ENCODE measurements around the gene OTUB1. TPM values are rescaled to one million over a fixed set of nuclear protein-coding genes. Genes with fewer than 3 reads are reported as not detected.
A peak's percentile ranks its signal among the peaks of the same experiment; 100 is the strongest.

Gene OTUB1
- total and polyA plus RNA-seq, 9 of the 15 experiments (the other 6 are each of a cell fraction or from before 2014, with no cell fraction given), result 29.5 to 134 (median 66.1) TPM

DNA sequence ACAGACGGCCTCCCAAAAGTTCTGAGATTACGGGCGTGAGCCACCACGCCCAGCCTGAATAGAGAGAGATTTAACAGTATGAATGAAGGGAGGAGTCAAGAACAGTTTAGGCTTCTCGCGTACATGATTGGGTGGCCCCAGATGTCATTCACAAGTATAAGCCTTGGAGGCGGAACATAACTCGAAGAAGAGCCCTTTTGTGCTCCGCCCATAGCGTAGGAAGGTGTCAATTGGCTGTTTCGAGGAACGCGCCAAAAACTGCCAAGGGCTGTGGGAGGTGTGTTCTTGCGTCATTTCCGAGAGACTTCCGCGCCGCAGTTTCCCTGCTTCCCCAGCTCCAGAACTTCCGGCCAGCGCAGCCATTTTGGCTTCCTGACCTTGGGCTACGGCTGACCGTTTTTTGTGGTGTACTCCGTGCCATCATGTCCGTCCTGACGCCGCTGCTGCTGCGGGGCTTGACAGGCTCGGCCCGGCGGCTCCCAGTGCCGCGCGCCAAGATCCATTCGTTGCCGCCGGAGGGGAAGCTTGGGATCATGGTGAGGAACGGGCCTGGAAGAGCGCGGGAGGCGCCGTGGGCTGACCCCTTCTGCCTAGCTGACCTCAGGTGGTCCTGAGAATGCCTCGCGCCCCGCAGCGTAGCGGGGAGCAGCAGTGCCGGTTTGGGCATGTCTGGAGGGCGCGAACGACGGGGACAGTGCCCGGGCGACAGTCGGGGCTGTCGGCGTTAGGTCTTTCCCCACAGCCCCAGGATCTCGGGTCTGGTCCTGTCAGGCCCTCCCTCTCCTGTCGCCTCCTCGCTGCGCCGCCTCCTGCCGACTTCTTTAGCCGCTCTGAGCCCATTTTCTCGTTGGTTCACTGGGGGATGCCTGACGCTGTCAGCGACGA is 11.7 kb upstream of the OTUB1 start, which contains the start of gene COX8A (continued):
- peak in 1 of 2 experiments; percentile 15; a peak in 1 of 4 replicates for TF ChIP-seq FOXA3 (CRISPR knock-in tag; conservative IDR thresholded peaks at IDR 0.05 in 1 of 2, IDR thresholded peaks at IDR 0.05 in 1 of 2)
- TF ChIP-seq CEBPB (tag; IDR thresholded peaks at IDR 0.05), result peak; percentile 95
- TF ChIP-seq ZNF589 (CRISPR knock-in tag; IDR thresholded peaks at IDR 0.05; ENCODE audit: low read depth), result no peak
- peak; percentile 97 for TF ChIP-seq SUPT5H (IDR thresholded peaks at IDR 0.05)
- TF ChIP-seq, protein P1, sequence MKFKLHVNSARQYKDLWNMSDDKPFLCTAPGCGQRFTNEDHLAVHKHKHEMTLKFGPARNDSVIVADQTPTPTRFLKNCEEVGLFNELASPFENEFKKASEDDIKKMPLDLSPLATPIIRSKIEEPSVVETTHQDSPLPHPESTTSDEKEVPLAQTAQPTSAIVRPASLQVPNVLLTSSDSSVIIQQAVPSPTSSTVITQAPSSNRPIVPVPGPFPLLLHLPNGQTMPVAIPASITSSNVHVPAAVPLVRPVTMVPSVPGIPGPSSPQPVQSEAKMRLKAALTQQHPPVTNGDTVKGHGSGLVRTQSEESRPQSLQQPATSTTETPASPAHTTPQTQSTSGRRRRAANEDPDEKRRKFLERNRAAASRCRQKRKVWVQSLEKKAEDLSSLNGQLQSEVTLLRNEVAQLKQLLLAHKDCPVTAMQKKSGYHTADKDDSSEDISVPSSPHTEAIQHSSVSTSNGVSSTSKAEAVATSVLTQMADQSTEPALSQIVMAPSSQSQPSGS (CRISPR knock-in tag; IDR thresholded peaks at IDR 0.05), result no peak
- no peak for TF ChIP-seq CAMTA2 (CRISPR knock-in tag; conservative IDR thresholded peaks at IDR 0.05)
- TF ChIP-seq ADNP (tag; IDR thresholded peaks at IDR 0.05), result no peak
- no peak for TF ChIP-seq TFAM (CRISPR knock-in tag; conservative IDR thresholded peaks at IDR 0.05)
- TF ChIP-seq SAP30 (IDR thresholded peaks at IDR 0.05; ENCODE audit: borderline replicate concordance, insufficient read depth, low read depth, low read length, poor library complexity, severe bottlenecking), result no peak
- TF ChIP-seq PPARD (CRISPR knock-in tag; IDR thresholded peaks at IDR 0.05), result no peak
- no peak for TF ChIP-seq HNRNPL (IDR thresholded peaks at IDR 0.05; ENCODE audit: low read depth, low read length)
- no peak; the same call in 1 of the 2 replicates for TF ChIP-seq ZNF239 (CRISPR knock-in tag; IDR thresholded peaks at IDR 0.05)
- TF ChIP-seq TAF1 (IDR thresholded peaks at IDR 0.05; ENCODE audit: control insufficient read depth, extremely low read depth, insufficient read depth, low read length, severe bottlenecking), result peak; percentile 94
- TF ChIP-seq ZNF316 (IDR thresholded peaks at IDR 0.05), result no peak
- TF ChIP-seq KLF1 (tag; IDR thresholded peaks at IDR 0.05), result no peak
- TF ChIP-seq, protein P2, sequence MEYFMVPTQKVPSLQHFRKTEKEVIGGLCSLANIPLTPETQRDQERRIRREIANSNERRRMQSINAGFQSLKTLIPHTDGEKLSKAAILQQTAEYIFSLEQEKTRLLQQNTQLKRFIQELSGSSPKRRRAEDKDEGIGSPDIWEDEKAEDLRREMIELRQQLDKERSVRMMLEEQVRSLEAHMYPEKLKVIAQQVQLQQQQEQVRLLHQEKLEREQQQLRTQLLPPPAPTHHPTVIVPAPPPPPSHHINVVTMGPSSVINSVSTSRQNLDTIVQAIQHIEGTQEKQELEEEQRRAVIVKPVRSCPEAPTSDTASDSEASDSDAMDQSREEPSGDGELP (CRISPR knock-in tag; IDR thresholded peaks at IDR 0.05; ENCODE audit: borderline replicate concordance), result peak; percentile 72
- no peak for TF ChIP-seq ZNF778 (CRISPR knock-in tag; IDR thresholded peaks at IDR 0.05)
- TF ChIP-seq, protein P3, sequence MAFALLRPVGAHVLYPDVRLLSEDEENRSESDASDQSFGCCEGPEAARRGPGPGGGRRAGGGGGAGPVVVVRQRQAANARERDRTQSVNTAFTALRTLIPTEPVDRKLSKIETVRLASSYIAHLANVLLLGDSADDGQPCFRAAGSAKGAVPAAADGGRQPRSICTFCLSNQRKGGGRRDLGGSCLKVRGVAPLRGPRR (CRISPR knock-in tag; IDR thresholded peaks at IDR 0.05), result no peak
- 0 out of 2 replicates have a peak, but pooled peaks have one; percentile 22 for TF ChIP-seq HLTF (IDR thresholded peaks at IDR 0.05)
- no peak for TF ChIP-seq HNRNPK (IDR thresholded peaks at IDR 0.05; ENCODE audit: low read depth, low read length, poor library complexity, severe bottlenecking)
- no peak for TF ChIP-seq NCOR1 (IDR thresholded peaks at IDR 0.05)
- TF ChIP-seq ZNF561 (CRISPR knock-in tag; conservative IDR thresholded peaks at IDR 0.05), result no peak
- peak; percentile 52; the same call in 1 of the 2 replicates for TF ChIP-seq SPI1 (IDR thresholded peaks at IDR 0.05; ENCODE audit: borderline replicate concordance, low read depth, low read length)
- TF ChIP-seq NFIX (CRISPR knock-in tag; IDR thresholded peaks at IDR 0.05; ENCODE audit: low read depth), result no peak
- TF ChIP-seq SMAD4 (CRISPR knock-in tag; conservative IDR thresholded peaks at IDR 0.05), result no peak; the same call in none of the 2 replicates
- TF ChIP-seq SRSF3 (IDR thresholded peaks at IDR 0.05; ENCODE audit: insufficient read depth, low read length), result 0 out of 2 replicates have a peak, but pooled peaks have one; percentile 68
- TF ChIP-seq ZNF431 (CRISPR knock-in tag; IDR thresholded peaks at IDR 0.05), result peak; percentile 63; the same call in 1 of the 2 replicates

Data from K562 (cell line).